Hepatocyte (in vitro differentiated cells): ENCODE measurements around the gene SGTB. TPM values are rescaled to one million over a fixed set of nuclear protein-coding genes. Genes with fewer than 3 reads are reported as not detected.

Experiments used
- DNase-seq: peaks from one replicate; pipeline ENCODE4 v3.0.0-alpha.2; 2016; ENCODE audit warnings: low spot score
- H2AFZ ChIP-seq: fragments of 200-600 bp; sonication (generic); 2 replicates; pipeline ENCODE4 v1.6.0; 2016; ENCODE audit warnings: antibody characterized with exemption, mild to moderate bottlenecking
- H3K27ac ChIP-seq: fragments of 200-600 bp; sonication (generic); 2 replicates; pipeline ENCODE4 v1.5.1; 2016; ENCODE audit warnings: mild to moderate bottlenecking
- H3K27me3 ChIP-seq: fragments of 200-600 bp; sonication (generic); 2 replicates; pipeline ENCODE4 v1.6.1; 2016
- H3K36me3 ChIP-seq: fragments of 200-600 bp; sonication (generic); replicated peaks from 2 replicates; pipeline ENCODE4 v1.5.1; 2016; ENCODE audit warnings: low read depth; ENCODE audit not compliant: insufficient read depth
- H3K4me1 ChIP-seq: fragments of 200-600 bp; sonication (generic); 2 replicates; pipeline ENCODE4 v1.5.1; 2016; ENCODE audit warnings: mild to moderate bottlenecking, moderate library complexity; ENCODE audit not compliant: insufficient read depth
- H3K4me2 ChIP-seq: fragments of 200-600 bp; sonication (generic); 2 replicates; pipeline ENCODE4 v1.6.0; 2016
- H3K4me3 ChIP-seq: fragments of 200-600 bp; sonication (generic); 2 replicates; pipeline ENCODE4 v1.5.1; 2016; ENCODE audit warnings: mild to moderate bottlenecking
- H3K79me2 ChIP-seq: fragments of 200-600 bp; sonication (generic); 2 replicates; pipeline ENCODE4 v1.6.0; 2017; ENCODE audit warnings: mild to moderate bottlenecking
- H3K9me2 ChIP-seq: fragments of 200-600 bp; sonication (generic); replicated peaks from 2 replicates; pipeline ENCODE4 v1.6.0; 2017; ENCODE audit warnings: mild to moderate bottlenecking; ENCODE audit not compliant: insufficient read depth
- H3K9me3 ChIP-seq: fragments of 200-600 bp; sonication (generic); 2 replicates; pipeline ENCODE4 v1.5.1; 2016; ENCODE audit warnings: low read depth, mild to moderate bottlenecking
- H4K20me1 ChIP-seq: fragments of 200-600 bp; sonication (generic); 2 replicates; pipeline ENCODE4 v1.6.0; 2016; ENCODE audit warnings: mild to moderate bottlenecking; ENCODE audit not compliant: insufficient read depth, poor library complexity, severe bottlenecking
- CTCF ChIP-seq: fragments of 200-600 bp; sonication (generic); IDR thresholded peaks from 2 replicates; pipeline ENCODE4 v1.5.1; 2016; ENCODE audit warnings: antibody characterized with exemption, mild to moderate bottlenecking; ENCODE audit not compliant: poor library complexity
- EZH2 ChIP-seq: fragments of 200-600 bp; sonication (generic); IDR thresholded peaks from 2 replicates; pipeline ENCODE4 v1.6.1; 2016; ENCODE audit warnings: antibody characterized with exemption, mild to moderate bottlenecking, borderline replicate concordance
- EZH2phosphoT487 ChIP-seq: fragments of 200-600 bp; sonication (generic); IDR thresholded peaks from one replicate; pipeline ENCODE4 v1.6.1; 2018; ENCODE audit warnings: antibody characterized with exemption, mild to moderate bottlenecking, low read depth, moderate library complexity; ENCODE audit not compliant: unreplicated experiment, severe bottlenecking
- WGBS: methylation state at CpG from one replicate; pipeline ENCODE4 v1.1.6; 2016; ENCODE audit warnings: low lambda C conversion rate; ENCODE audit errors: missing lambda C conversion rate; 5-methylcytosine and 5-hydroxymethylcytosine counted together
- polyA plus RNA-seq: library from polyadenylated mRNA; unstranded; fragments of >200 nt; fragmentation: Nextera tagmentation; extraction: Ambion mirVana; gene quantifications from 2 replicates; pipeline ENCODE4 v1.2.1, GENCODE V29; 2016
- total RNA-seq: library from RNA; depleted of rRNA; stranded (reverse); fragments of >200 nt; gene quantifications from 2 replicates; pipeline ENCODE4 v1.2.3, GENCODE V29; 2014

Gene SGTB
- total and polyA plus RNA-seq, 2 experiments from 2014 or later, result 3.6 to 9.0 TPM

GRCh38 chr5:65640240-65640639 lies 81.7 kb downstream of the SGTB start:
- Histone ChIP-seq H4K20me1 (no peaks in the 10 kb centered on the region), H3K4me3 (no peak overlapping the region), H3K27me3 (no peaks in the 10 kb centered on the region), H2AFZ (no peak overlapping the region), H3K9me2 (no peaks in the 10 kb centered on the region), H3K27ac (no peak overlapping the region), H3K4me1 (no peaks in the 10 kb centered on the region), H3K36me3 (peaks cover 4% of the 10 kb centered on the region), H3K79me2 (peaks cover 2% of the 10 kb centered on the region), H3K4me2 (no peak overlapping the region), H3K9me3 (no peaks in the 10 kb centered on the region)
- TF ChIP-seq EZH2phosphoT487 (no peak), EZH2 (no peak), CTCF (no peak)
- WGBS, result 96% methylated on average over 4 of the region's 4 CpGs
- DNase-seq, result no peak

DNA sequence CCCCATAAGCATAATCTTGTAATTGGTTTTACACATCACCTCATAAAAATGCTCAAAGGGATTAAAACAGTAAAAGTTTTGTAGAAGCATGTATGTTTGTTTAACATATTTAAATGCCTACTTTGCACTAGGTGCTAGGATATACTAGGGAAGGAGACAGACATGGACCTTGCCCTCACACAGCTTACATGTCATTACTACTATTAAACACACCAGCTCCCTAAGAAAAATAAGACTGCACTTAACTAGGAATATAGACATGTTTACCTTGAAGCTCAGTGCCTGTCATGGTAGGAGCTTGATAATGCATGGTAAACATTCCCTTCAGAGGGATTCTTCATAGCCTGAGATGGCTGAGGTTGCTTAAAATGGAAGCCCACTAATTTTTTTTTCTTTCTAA lies 90.9 kb downstream of the SGTB start:
- Histone ChIP-seq H3K9me3 (no peaks in the 10 kb centered on the region), H4K20me1 (no peaks in the 10 kb centered on the region), H3K4me3 (no peak overlapping the region), H3K79me2 (peaks cover 61% of the 10 kb centered on the region), H3K4me1 (no peaks in the 10 kb centered on the region), H3K27me3 (no peaks in the 10 kb centered on the region), H2AFZ (no peak overlapping the region), H3K27ac (no peak overlapping the region), H3K36me3 (no peaks in the 10 kb centered on the region), H3K4me2 (no peak overlapping the region), H3K9me2 (no peaks in the 10 kb centered on the region)
- DNase-seq, result no peak
- TF ChIP-seq EZH2, result no peak
- no peak for TF ChIP-seq CTCF
- TF ChIP-seq EZH2phosphoT487, result no peak

DNA sequence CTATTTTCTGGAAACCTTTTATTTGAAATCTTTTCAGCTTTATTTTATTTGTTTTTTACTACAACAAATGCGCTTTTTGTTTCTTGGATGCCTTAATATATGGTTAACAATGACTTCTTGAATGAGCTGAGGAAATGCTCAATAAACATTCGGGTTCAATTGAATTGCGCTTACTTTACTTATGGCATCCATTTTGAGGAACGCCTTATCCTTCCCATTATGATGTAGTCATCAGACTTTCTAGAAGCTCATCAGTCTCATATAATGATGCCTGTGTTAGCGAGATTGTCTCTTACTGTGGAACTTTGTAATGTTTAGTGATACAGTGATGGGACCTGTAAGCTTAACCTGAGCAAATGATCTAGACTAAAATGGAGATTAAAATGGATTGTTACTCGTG lies 96.2 kb downstream of the SGTB start:
- Histone ChIP-seq H3K9me3 (no peaks in the 10 kb centered on the region), H3K79me2 (peaks cover 89% of the 10 kb centered on the region), H3K27ac (peak overlapping the region; percentile 94)

More for the DNA sequence above, 96.2 kb downstream of the SGTB start:
- Histone ChIP-seq H2AFZ (peak overlapping the region; percentile 69), H3K4me2 (peak overlapping the region; percentile 76), H3K36me3 (no peaks in the 10 kb centered on the region), H3K9me2 (no peaks in the 10 kb centered on the region), H4K20me1 (peaks cover 7% of the 10 kb centered on the region), H3K27me3 (no peaks in the 10 kb centered on the region), H3K4me3 (peak overlapping the region; percentile 89), H3K4me1 (peaks cover 14% of the 10 kb centered on the region)
- TF ChIP-seq EZH2 (no peak), CTCF (no peak), EZH2phosphoT487 (no peak)
- 66% methylated on average over 6 of the region's 6 CpGs for WGBS
- no peak for DNase-seq
